ENCODE results near the gene ADARB1. TPM values are rescaled to one million over a fixed set of nuclear protein-coding genes. Genes with fewer than 3 reads are reported as not detected.

Gene ADARB1
- total and polyA plus RNA-seq, 2 of the 4 experiments (the other 2 are of a cell fraction), result 39.8 to 47.3 TPM

- H2BK5ac ChIP-seq (ENCODE audit: low read depth, low read length, poor library complexity, severe bottlenecking), result no peak overlapping the region
- no peaks in the 10 kb centered on the region for H3K9me3 ChIP-seq (ENCODE audit: control insufficient read depth, insufficient read depth, low read length)
- H3K18ac ChIP-seq (ENCODE audit: low read depth, low read length), result no peak overlapping the region
- BruUV-seq (replicated peaks), result no TSS peak
- intact Hi-C loops (cut with micrococcal nuclease) (no loop called here), dilution Hi-C loops (cut with HindIII; ENCODE audit: low sequenced_read_pairs, unreplicated experiment) (no loop called here), in situ Hi-C loops (cut with MboI; ENCODE audit: low sequenced_read_pairs) (no loop called here)
- H2AK9ac ChIP-seq (replicated peaks; ENCODE audit: low read depth, low read length, poor library complexity), result no peak overlapping the region
- ChIA-PET CTCF (no interaction called here), POLR2A (ENCODE audit: unreplicated experiment) (no interaction called here)
- peaks cover 42 to 86% of the 10 kb centered on the region in 2 experiments; a peak in 3 of 4 replicates for H3K79me1 ChIP-seq (ENCODE audit: low read depth in 1 of 2, low read length in 2 of 2)
- H3K27me3 ChIP-seq (ENCODE audit: control insufficient read depth, insufficient read depth, low read length), result no peaks in the 10 kb centered on the region
- H2BK15ac ChIP-seq (ENCODE audit: low read depth, low read length), result no peak overlapping the region
- H4K8ac ChIP-seq (ENCODE audit: low read depth in 2 of 2, low read length in 2 of 2), result no peak overlapping the region
- peaks cover 71% of the 10 kb centered on the region for H4K20me1 ChIP-seq (ENCODE audit: insufficient read depth, low read length)
- H3K4me2 ChIP-seq (ENCODE audit: low read depth, low read length), result no peak overlapping the region
- no peak overlapping the region for H2BK120ac ChIP-seq (ENCODE audit: low read depth, low read length)
- no peak overlapping the region for H3K56ac ChIP-seq (ENCODE audit: extremely low read depth, insufficient read depth, low read length)
- no peak overlapping the region for H3K4ac ChIP-seq (ENCODE audit: low read depth, low read length)
- H4K91ac ChIP-seq (ENCODE audit: insufficient read depth, low read depth, low read length), result 0 out of 2 replicates have a peak overlapping the region, but pooled peaks have one; percentile 7
- H3K36me3 ChIP-seq (ENCODE audit: control insufficient read depth, insufficient read depth, low read length), result peaks cover 40% of the 10 kb centered on the region
- H3K23ac ChIP-seq (ENCODE audit: low read depth, low read length), result no peak overlapping the region
- no peak overlapping the region for H4K5ac ChIP-seq (ENCODE audit: low read depth, low read length)
- WGBS, 2 experiments (ENCODE audit: extremely low coverage in 2 of 2, insufficient read length in 1 of 2), result no CpG with 5 or more reads among the region's 5 CpGs
- no peak overlapping the region for H2AFZ ChIP-seq (replicated peaks; ENCODE audit: low read length, poor library complexity)
- ATAC-seq (ENCODE audit: low read depth), result no peak
- H3K27ac ChIP-seq (ENCODE audit: insufficient read depth, low read length), result no peak overlapping the region
- H3K14ac ChIP-seq (replicated peaks; ENCODE audit: low read depth, low read length), result no peak overlapping the region
- no peak overlapping the region for H3K4me3 ChIP-seq (ENCODE audit: insufficient read depth, low read depth, low read length)
- H3K4me1 ChIP-seq (ENCODE audit: control insufficient read depth, insufficient read depth, low read length), result peaks cover 30% of the 10 kb centered on the region
- no peak for TF ChIP-seq USF2 (IDR thresholded peaks at IDR 0.05; ENCODE audit: low read depth, low read length)
- TF ChIP-seq ELK1 (IDR thresholded peaks at IDR 0.05; ENCODE audit: borderline replicate concordance, low read depth, low read length), result no peak
- TF ChIP-seq RFX5 (IDR thresholded peaks at IDR 0.05; ENCODE audit: low read depth, low read length), result no peak
- TF ChIP-seq CHD1 (IDR thresholded peaks at IDR 0.05; ENCODE audit: low read depth, low read length), result no peak
- TF ChIP-seq MAZ (IDR thresholded peaks at IDR 0.05; ENCODE audit: borderline replicate concordance, low read depth, low read length), result no peak
- TF ChIP-seq CEBPB (IDR thresholded peaks at IDR 0.05; ENCODE audit: low read depth, low read length), result no peak
- no peak for TF ChIP-seq MXI1 (IDR thresholded peaks at IDR 0.05; ENCODE audit: borderline replicate concordance, low read depth, low read length)
- no peak for TF ChIP-seq FOS (IDR thresholded peaks at IDR 0.05; ENCODE audit: low read depth, low read length)
- TF ChIP-seq BHLHE40 (IDR thresholded peaks at IDR 0.05; ENCODE audit: low read depth, low read length), result no peak
- TF ChIP-seq CTCF (conservative IDR thresholded peaks at IDR 0.05; ENCODE audit: low read depth, low read length), result no peak
- TF ChIP-seq RAD21 (IDR thresholded peaks at IDR 0.05; ENCODE audit: low read length), result no peak
- no peak for TF ChIP-seq POLR2A (IDR thresholded peaks at IDR 0.05; ENCODE audit: low read depth, low read length)
- TF ChIP-seq RCOR1 (IDR thresholded peaks at IDR 0.05; ENCODE audit: insufficient replicate concordance, low read length), result no peak
- TF ChIP-seq NFE2L2 (IDR thresholded peaks at IDR 0.05; ENCODE audit: low read depth, low read length), result no peak
- TF ChIP-seq MAFK (IDR thresholded peaks at IDR 0.05; ENCODE audit: low read depth, low read length), result no peak
- no peak for TF ChIP-seq SMC3 (IDR thresholded peaks at IDR 0.05; ENCODE audit: low read depth, low read length)
- no peak overlapping the region for H2BK20ac ChIP-seq (ENCODE audit: low read depth, low read length)
- H2AK5ac ChIP-seq (ENCODE audit: low read depth, low read length), result no peak overlapping the region
- H3K9me1 ChIP-seq (ENCODE audit: insufficient read depth, low read length), result peaks cover 27% of the 10 kb centered on the region
- no peak overlapping the region for H3K9ac ChIP-seq (ENCODE audit: low read depth, low read length)
- no peak for DNase-seq
These were observed 88.4 kb downstream of the ADARB1 start for GRCh38 chr21:45162809-45163208.

Measured in IMR-90 (cell line).